K562 (cell line): ENCODE measurements around the gene PPIL4. TPM values are rescaled to one million over a fixed set of nuclear protein-coding genes. Genes with fewer than 3 reads are reported as not detected.

ENCODE experiments used
- ATF2 ChIP-seq: sonication (generic); formaldehyde crosslinking; IDR thresholded peaks from 2 replicates; pipeline ENCODE4 v1.8.1; 2022; ENCODE audit warnings: missing genetic modification reagents
- DIDO1 ChIP-seq: fragments of 450-650 bp; IDR thresholded peaks from 2 replicates; pipeline ENCODE4 v1.6.1; 2016; ENCODE audit warnings: low read depth, missing biosample characterization, missing genetic modification characterization
- EP300 ChIP-seq: IDR thresholded peaks from 2 replicates; pipeline ENCODE4 v1.6.1; 2012; ENCODE audit warnings: low read length, improper control_type of control experiment
- FOXJ2 ChIP-seq: fragments of 200-800 bp; sonication (Bioruptor generic); IDR thresholded peaks from 2 replicates; pipeline ENCODE4 v1.6.1; 2016; ENCODE audit warnings: missing genetic modification characterization, missing compliant biosample characterization
- ID3 ChIP-seq, 2 experiments: fragments of 250-450 bp in 1 of 2; fragments of 450-650 bp in 1 of 2; sonication (Bioruptor Pico) in 1 of 2; IDR thresholded peaks; 2 replicates each; pipeline versions ENCODE4 v1.6.1 to v1.8.0; 2016 to 2021; ENCODE audit warnings: mild to moderate bottlenecking in 2 of 2, moderate library complexity in 2 of 2, missing compliant biosample characterization in 1 of 2, missing genetic modification characterization in 1 of 2
- MAFG ChIP-seq: fragments of 450-650 bp; conservative IDR thresholded peaks from 2 replicates; pipeline ENCODE4 v1.6.1; 2016; ENCODE audit warnings: missing genetic modification characterization, missing compliant biosample characterization
- MLX ChIP-seq, 2 experiments: fragments of 450-650 bp in 1 of 2; sonication (generic) in 1 of 2; formaldehyde crosslinking; conservative IDR thresholded peaks; 2 replicates each; pipeline versions ENCODE4 v1.4.0 to v1.8.1; 2020 to 2022; ENCODE audit warnings: mild to moderate bottlenecking in 1 of 2, missing genetic modification reagents in 1 of 2
- PBX2 ChIP-seq, 2 experiments: IDR thresholded peaks in 1 of 2; conservative IDR thresholded peaks in 1 of 2; 2 replicates each; pipeline ENCODE4 v1.6.1; 2016; ENCODE audit warnings: low read depth in 2 of 2, mild to moderate bottlenecking in 1 of 2, missing compliant biosample characterization in 1 of 2, missing genetic modification characterization in 1 of 2, moderate library complexity in 1 of 2
- ZNF507 ChIP-seq: conservative IDR thresholded peaks from 2 replicates; pipeline ENCODE4 v1.6.1; 2017; ENCODE audit warnings: missing genetic modification characterization, missing compliant biosample characterization
- ZNF57 ChIP-seq: fragments of 450-650 bp; formaldehyde crosslinking; IDR thresholded peaks from 2 replicates; pipeline ENCODE4 v1.4.0; 2020; ENCODE audit warnings: mild to moderate bottlenecking, moderate library complexity
- polyA plus RNA-seq, 8 experiments: library from polyadenylated mRNA; depleted of rRNA in 4 of 8; stranded (reverse) in 5 of 8; unstranded in 3 of 8; fragments of >200 nt; fragmentation: Nextera tagmentation in 2 of 8; fragmentation: Illumina TruSeq in 1 of 8; extraction: Ambion mirVana in 2 of 8; extraction: Trizol in 1 of 8; gene quantifications; 2 replicates each; pipeline versions ENCODE4 v1.2.1 to v1.2.3, GENCODE V29; 2011 to 2014; ENCODE audit warnings: inconsistent platforms in 1 of 8, missing spikeins in 1 of 8
- total RNA-seq, 7 experiments: library from RNA; depleted of rRNA in 6 of 7; stranded (reverse); fragments of >200 nt in 6 of 7; fragmentation: Illumina TruSeq in 2 of 7; extraction: Trizol in 2 of 7; gene quantifications; 2 replicates each; pipeline versions ENCODE4 v1.2.1 to v1.2.3, GENCODE V29; 2011 to 2021; ENCODE audit warnings: low replicate concordance in 1 of 7

PPIL4 gene
- total and polyA plus RNA-seq, 9 of the 15 experiments (the other 6 are each of a cell fraction or from before 2014, with no cell fraction given): 14.5 to 55.2 (median 45.9) TPM

- TF ChIP-seq PBX2 (CRISPR knock-in tag; IDR thresholded peaks at IDR 0.05; ENCODE audit: low read depth) (no peak), PBX2 (tag; conservative IDR thresholded peaks at IDR 0.05; ENCODE audit: low read depth) (no peak), ATF2 (no peak), ID3 (CRISPR knock-in tag; IDR thresholded peaks at IDR 0.05) (no peak), ID3 (tag; IDR thresholded peaks at IDR 0.05) (no peak), EP300 (no peak), DIDO1 (tag) (no peak), ZNF57 (CRISPR knock-in tag) (peak; percentile 72; the same call in 1 of the 2 replicates), MLX (CRISPR knock-in tag; conservative IDR thresholded peaks at IDR 0.05) (0 out of 4 replicates have a peak, but pooled peaks of 1 of the 2 experiments have one; percentile 72), ZNF507 (tag) (no peak), MAFG (no peak), FOXJ2 (tag) (no peak)
Observed at GRCh38 chr6:149566410-149567193, 20.8 kb upstream of the PPIL4 start (continued).
